ENCODE measurements around the gene RASSF5. TPM values are rescaled to one million over a fixed set of nuclear protein-coding genes. Genes with fewer than 3 reads are reported as not detected.

The RASSF5 gene
- total and polyA plus RNA-seq, 9 of the 15 experiments (the other 6 are each of a cell fraction or from before 2014, with no cell fraction given): 6.1 to 41.0 (median 25.2) TPM

DNA sequence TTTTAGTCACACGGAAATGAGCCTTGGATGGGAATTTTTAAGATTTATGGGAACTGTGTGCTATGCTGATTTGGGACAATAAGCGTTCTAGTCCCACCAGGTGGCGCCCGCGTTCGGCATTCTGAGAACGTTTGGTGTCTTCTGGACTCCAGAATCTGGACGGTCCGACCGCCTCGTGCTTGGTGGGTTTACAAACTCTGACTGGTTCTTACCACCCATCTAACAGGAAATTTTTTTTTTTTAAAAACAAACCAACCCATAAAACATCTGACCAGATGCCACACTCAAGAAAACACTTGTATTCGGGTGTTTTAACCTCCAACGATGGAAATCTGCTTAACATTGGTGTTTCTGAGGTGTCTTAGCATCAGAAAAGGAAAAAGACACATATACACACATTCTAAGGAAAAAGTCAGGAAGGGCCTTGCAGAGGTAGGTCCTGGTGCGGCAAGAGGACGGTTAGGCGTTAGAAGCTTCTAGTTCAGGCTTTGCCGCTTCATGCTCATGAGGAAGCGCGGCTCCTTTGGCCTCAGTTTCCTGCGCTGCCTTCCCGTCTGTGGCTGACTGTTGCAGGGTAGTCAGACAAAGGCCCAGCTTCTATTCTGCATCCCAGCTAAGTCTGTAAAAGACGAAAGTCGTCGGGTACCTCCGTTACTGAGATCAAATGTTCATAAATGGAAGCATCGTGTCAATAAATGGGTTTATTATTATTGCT is 127.2 kb downstream of the RASSF5 start (continued):
- TF ChIP-seq, protein P1, sequence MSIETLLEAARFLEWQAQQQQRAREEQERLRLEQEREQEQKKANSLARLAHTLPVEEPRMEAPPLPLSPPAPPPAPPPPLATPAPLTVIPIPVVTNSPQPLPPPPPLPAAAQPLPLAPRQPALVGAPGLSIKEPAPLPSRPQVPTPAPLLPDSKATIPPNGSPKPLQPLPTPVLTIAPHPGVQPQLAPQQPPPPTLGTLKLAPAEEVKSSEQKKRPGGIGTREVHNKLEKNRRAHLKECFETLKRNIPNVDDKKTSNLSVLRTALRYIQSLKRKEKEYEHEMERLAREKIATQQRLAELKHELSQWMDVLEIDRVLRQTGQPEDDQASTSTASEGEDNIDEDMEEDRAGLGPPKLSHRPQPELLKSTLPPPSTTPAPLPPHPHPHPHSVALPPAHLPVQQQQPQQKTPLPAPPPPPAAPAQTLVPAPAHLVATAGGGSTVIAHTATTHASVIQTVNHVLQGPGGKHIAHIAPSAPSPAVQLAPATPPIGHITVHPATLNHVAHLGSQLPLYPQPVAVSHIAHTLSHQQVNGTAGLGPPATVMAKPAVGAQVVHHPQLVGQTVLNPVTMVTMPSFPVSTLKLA (conservative IDR thresholded peaks at IDR 0.05): peak; percentile 26 to 54; a peak in 2 of 4 replicates
- TF ChIP-seq MBD2 (IDR thresholded peaks at IDR 0.05; ENCODE audit: borderline replicate concordance, low read depth): no peak
- no peak for TF ChIP-seq NRF1 (conservative IDR thresholded peaks at IDR 0.05 in 1 of 2, IDR thresholded peaks at IDR 0.05 in 1 of 2)
- TF ChIP-seq, protein P2, sequence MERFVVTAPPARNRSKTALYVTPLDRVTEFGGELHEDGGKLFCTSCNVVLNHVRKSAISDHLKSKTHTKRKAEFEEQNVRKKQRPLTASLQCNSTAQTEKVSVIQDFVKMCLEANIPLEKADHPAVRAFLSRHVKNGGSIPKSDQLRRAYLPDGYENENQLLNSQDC (CRISPR knock-in tag; IDR thresholded peaks at IDR 0.05): no peak
- TF ChIP-seq NFRKB (IDR thresholded peaks at IDR 0.05; ENCODE audit: low read depth): 0 out of 2 replicates have a peak, but pooled peaks have one; percentile 16
- no peak for TF ChIP-seq ZBTB8A (IDR thresholded peaks at IDR 0.05; ENCODE audit: partially characterized antibody)
- TF ChIP-seq, protein P3, sequence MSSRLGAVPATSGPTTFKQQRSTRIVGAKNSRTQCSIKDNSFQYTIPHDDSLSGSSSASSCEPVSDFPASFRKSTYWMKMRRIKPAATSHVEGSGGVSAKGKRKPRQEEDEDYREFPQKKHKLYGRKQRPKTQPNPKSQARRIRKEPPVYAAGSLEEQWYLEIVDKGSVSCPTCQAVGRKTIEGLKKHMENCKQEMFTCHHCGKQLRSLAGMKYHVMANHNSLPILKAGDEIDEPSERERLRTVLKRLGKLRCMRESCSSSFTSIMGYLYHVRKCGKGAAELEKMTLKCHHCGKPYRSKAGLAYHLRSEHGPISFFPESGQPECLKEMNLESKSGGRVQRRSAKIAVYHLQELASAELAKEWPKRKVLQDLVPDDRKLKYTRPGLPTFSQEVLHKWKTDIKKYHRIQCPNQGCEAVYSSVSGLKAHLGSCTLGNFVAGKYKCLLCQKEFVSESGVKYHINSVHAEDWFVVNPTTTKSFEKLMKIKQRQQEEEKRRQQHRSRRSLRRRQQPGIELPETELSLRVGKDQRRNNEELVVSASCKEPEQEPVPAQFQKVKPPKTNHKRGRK (tag; IDR thresholded peaks at IDR 0.05): 0 out of 2 replicates have a peak, but pooled peaks have one; percentile 35
- TF ChIP-seq RCOR1 (IDR thresholded peaks at IDR 0.05; ENCODE audit: borderline replicate concordance in 1 of 2, low read depth in 2 of 2, low read length in 2 of 2): peak in 1 of 2 experiments; percentile 91; a peak in 3 of 4 replicates
- TF ChIP-seq ARID1B (IDR thresholded peaks at IDR 0.05): peak; percentile 19; the same call in 1 of the 2 replicates
- TF ChIP-seq THRAP3 (IDR thresholded peaks at IDR 0.05; ENCODE audit: borderline replicate concordance): peak; percentile 93
- TF ChIP-seq HLTF (IDR thresholded peaks at IDR 0.05): 0 out of 2 replicates have a peak, but pooled peaks have one; percentile 60
- no peak for TF ChIP-seq HDAC6 (IDR thresholded peaks at IDR 0.05; ENCODE audit: low read depth, low read length)
- TF ChIP-seq, protein P4, sequence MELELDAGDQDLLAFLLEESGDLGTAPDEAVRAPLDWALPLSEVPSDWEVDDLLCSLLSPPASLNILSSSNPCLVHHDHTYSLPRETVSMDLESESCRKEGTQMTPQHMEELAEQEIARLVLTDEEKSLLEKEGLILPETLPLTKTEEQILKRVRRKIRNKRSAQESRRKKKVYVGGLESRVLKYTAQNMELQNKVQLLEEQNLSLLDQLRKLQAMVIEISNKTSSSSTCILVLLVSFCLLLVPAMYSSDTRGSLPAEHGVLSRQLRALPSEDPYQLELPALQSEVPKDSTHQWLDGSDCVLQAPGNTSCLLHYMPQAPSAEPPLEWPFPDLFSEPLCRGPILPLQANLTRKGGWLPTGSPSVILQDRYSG (tag; conservative IDR thresholded peaks at IDR 0.05; ENCODE audit: low read depth): 0 out of 2 replicates have a peak, but pooled peaks have one; percentile 63
- TF ChIP-seq, protein P5, sequence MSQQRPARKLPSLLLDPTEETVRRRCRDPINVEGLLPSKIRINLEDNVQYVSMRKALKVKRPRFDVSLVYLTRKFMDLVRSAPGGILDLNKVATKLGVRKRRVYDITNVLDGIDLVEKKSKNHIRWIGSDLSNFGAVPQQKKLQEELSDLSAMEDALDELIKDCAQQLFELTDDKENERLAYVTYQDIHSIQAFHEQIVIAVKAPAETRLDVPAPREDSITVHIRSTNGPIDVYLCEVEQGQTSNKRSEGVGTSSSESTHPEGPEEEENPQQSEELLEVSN (IDR thresholded peaks at IDR 0.05; ENCODE audit: borderline replicate concordance in 1 of 2, extremely low read depth in 1 of 2, insufficient read depth in 1 of 2, insufficient read length in 1 of 2, low read depth in 1 of 2, low read length in 1 of 2, poor library complexity in 1 of 2, severe bottlenecking in 1 of 2): peak in 1 of 2 experiments; percentile 65
- 0 out of 2 replicates have a peak, but pooled peaks have one; percentile 12 for TF ChIP-seq ETV1 (tag; conservative IDR thresholded peaks at IDR 0.05; ENCODE audit: low read depth)
- TF ChIP-seq, protein P6, sequence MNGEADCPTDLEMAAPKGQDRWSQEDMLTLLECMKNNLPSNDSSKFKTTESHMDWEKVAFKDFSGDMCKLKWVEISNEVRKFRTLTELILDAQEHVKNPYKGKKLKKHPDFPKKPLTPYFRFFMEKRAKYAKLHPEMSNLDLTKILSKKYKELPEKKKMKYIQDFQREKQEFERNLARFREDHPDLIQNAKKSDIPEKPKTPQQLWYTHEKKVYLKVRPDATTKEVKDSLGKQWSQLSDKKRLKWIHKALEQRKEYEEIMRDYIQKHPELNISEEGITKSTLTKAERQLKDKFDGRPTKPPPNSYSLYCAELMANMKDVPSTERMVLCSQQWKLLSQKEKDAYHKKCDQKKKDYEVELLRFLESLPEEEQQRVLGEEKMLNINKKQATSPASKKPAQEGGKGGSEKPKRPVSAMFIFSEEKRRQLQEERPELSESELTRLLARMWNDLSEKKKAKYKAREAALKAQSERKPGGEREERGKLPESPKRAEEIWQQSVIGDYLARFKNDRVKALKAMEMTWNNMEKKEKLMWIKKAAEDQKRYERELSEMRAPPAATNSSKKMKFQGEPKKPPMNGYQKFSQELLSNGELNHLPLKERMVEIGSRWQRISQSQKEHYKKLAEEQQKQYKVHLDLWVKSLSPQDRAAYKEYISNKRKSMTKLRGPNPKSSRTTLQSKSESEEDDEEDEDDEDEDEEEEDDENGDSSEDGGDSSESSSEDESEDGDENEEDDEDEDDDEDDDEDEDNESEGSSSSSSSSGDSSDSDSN (IDR thresholded peaks at IDR 0.05; ENCODE audit: borderline replicate concordance in 1 of 2, low read depth in 2 of 2, low read length in 2 of 2): no peak
- no peak for TF ChIP-seq KLF1 (tag; IDR thresholded peaks at IDR 0.05)
- TF ChIP-seq PHB (CRISPR knock-in tag; IDR thresholded peaks at IDR 0.05): no peak

Measured in K562 (cell line).